Measurements from ENCODE around the gene PTOV1.

The PTOV1 gene

DNA sequence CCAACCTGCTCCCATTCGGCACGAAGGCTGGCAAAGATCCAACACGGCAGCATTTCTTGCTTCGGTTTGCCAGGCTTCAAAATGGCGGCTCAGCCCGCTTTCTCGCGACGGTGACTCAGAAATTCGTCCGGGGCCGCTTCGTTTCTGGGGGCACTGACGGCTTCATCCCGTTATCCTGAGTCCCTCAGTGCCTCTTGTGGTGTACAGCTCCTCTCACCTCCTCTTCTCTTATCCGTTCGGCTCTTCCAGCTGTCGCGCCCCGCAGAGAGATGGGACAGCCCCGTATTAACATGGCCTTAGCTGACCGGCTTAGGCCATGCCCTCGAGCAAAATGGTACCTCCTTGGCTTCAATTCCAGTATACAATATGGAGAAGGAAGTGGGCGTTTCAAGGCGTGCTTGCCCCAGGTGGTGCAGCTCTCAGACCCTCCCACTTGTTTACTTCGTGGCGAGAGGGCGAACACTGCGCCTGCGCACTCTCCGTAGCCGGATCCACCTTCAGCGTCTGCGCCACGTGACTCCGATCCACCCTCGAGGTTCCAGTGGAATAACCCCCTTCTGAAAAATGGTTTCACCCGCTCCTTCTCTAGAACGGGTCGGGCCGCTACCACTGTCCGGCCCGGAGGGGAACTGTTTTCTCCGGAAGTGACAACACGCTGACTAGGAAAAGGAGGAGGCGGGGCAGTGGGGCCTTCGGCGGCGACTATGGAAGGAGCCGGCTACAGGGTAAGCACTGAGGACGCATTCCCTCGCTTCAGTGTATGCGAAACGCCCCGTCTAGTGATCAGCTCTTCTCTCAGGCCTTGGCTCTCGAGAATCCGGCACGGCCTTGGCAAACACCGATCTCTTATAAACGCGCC lies 26.3 kb downstream of the PTOV1 start, which contains the start of the genes AKT1S1 and TBC1D17 (continued):
- TF ChIP-seq IKZF3 (tag by site-specific recombination; IDR thresholded peaks at IDR 0.05) (peak; percentile 87), ZNF518A (tag by site-specific recombination; conservative IDR thresholded peaks at IDR 0.05; ENCODE audit: low read depth) (peak; percentile 51; the same call in 1 of the 2 replicates), ZXDB (tag by site-specific recombination; IDR thresholded peaks at IDR 0.05) (peak; percentile 86), ZNF146 (tag by site-specific recombination; IDR thresholded peaks at IDR 0.05) (no peak), ZNF140 (tag by site-specific recombination; IDR thresholded peaks at IDR 0.05) (no peak), ZNF777 (tag by site-specific recombination; IDR thresholded peaks at IDR 0.05; ENCODE audit: borderline replicate concordance) (peak; percentile 80), ZFP37 (tag by site-specific recombination; IDR thresholded peaks at IDR 0.05) (peak; percentile 56; the same call in 1 of the 2 replicates), WT1 (tag by site-specific recombination; IDR thresholded peaks at IDR 0.05) (peak; percentile 30), ZFP41 (tag by site-specific recombination; IDR thresholded peaks at IDR 0.05; ENCODE audit: borderline replicate concordance) (no peak), KLF7 (tag by site-specific recombination; IDR thresholded peaks at IDR 0.05; ENCODE audit: borderline replicate concordance) (0 out of 2 replicates have a peak, but pooled peaks have one; percentile 12), KLF16 (tag by site-specific recombination; IDR thresholded peaks at IDR 0.05) (peak; percentile 73), MZF1 (tag by site-specific recombination; IDR thresholded peaks at IDR 0.05; ENCODE audit: borderline replicate concordance) (no peak), SP7 (tag by site-specific recombination; IDR thresholded peaks at IDR 0.05) (peak; percentile 40), ZSCAN30 (tag by site-specific recombination; IDR thresholded peaks at IDR 0.05) (0 out of 2 replicates have a peak, but pooled peaks have one; percentile 18), ZNF398 (tag by site-specific recombination; IDR thresholded peaks at IDR 0.05) (no peak), ZNF416 (tag by site-specific recombination; IDR thresholded peaks at IDR 0.05) (no peak), ZNF175 (tag by site-specific recombination; IDR thresholded peaks at IDR 0.05) (no peak), ZNF138 (tag by site-specific recombination; IDR thresholded peaks at IDR 0.05; ENCODE audit: borderline replicate concordance) (no peak), PBX3 (CRISPR knock-in tag; IDR thresholded peaks at IDR 0.05) (peak; percentile 66), ZNF560 (tag by site-specific recombination; IDR thresholded peaks at IDR 0.05; ENCODE audit: borderline replicate concordance) (no peak), YY2 (tag by site-specific recombination; IDR thresholded peaks at IDR 0.05) (peak; percentile 48; the same call in 1 of the 2 replicates), ZNF561 (tag by site-specific recombination; IDR thresholded peaks at IDR 0.05; ENCODE audit: borderline replicate concordance) (peak; percentile 48; the same call in 1 of the 2 replicates), ZNF155 (tag by site-specific recombination; IDR thresholded peaks at IDR 0.05) (no peak), ZBTB48 (tag by site-specific recombination; IDR thresholded peaks at IDR 0.05) (no peak)
- TF ChIP-seq, protein P1, sequence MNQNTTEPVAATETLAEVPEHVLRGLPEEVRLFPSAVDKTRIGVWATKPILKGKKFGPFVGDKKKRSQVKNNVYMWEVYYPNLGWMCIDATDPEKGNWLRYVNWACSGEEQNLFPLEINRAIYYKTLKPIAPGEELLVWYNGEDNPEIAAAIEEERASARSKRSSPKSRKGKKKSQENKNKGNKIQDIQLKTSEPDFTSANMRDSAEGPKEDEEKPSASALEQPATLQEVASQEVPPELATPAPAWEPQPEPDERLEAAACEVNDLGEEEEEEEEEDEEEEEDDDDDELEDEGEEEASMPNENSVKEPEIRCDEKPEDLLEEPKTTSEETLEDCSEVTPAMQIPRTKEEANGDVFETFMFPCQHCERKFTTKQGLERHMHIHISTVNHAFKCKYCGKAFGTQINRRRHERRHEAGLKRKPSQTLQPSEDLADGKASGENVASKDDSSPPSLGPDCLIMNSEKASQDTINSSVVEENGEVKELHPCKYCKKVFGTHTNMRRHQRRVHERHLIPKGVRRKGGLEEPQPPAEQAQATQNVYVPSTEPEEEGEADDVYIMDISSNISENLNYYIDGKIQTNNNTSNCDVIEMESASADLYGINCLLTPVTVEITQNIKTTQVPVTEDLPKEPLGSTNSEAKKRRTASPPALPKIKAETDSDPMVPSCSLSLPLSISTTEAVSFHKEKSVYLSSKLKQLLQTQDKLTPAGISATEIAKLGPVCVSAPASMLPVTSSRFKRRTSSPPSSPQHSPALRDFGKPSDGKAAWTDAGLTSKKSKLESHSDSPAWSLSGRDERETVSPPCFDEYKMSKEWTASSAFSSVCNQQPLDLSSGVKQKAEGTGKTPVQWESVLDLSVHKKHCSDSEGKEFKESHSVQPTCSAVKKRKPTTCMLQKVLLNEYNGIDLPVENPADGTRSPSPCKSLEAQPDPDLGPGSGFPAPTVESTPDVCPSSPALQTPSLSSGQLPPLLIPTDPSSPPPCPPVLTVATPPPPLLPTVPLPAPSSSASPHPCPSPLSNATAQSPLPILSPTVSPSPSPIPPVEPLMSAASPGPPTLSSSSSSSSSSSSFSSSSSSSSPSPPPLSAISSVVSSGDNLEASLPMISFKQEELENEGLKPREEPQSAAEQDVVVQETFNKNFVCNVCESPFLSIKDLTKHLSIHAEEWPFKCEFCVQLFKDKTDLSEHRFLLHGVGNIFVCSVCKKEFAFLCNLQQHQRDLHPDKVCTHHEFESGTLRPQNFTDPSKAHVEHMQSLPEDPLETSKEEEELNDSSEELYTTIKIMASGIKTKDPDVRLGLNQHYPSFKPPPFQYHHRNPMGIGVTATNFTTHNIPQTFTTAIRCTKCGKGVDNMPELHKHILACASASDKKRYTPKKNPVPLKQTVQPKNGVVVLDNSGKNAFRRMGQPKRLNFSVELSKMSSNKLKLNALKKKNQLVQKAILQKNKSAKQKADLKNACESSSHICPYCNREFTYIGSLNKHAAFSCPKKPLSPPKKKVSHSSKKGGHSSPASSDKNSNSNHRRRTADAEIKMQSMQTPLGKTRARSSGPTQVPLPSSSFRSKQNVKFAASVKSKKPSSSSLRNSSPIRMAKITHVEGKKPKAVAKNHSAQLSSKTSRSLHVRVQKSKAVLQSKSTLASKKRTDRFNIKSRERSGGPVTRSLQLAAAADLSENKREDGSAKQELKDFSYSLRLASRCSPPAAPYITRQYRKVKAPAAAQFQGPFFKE (tag by site-specific recombination; IDR thresholded peaks at IDR 0.05; ENCODE audit: borderline replicate concordance) = no peak

All from HEK293 (cell line).